HepG2 (cell line): ENCODE results near the gene TLX1. TPM values are rescaled to one million over a fixed set of nuclear protein-coding genes. Genes with fewer than 3 reads are reported as not detected.

Experiments
- HMGA1 ChIP-seq: sonication (generic); formaldehyde crosslinking; conservative IDR thresholded peaks from 2 replicates; pipeline ENCODE4 v1.4.0; 2020; ENCODE audit warnings: missing genetic modification reagents
- KDM2A ChIP-seq: sonication (generic); formaldehyde crosslinking; IDR thresholded peaks from 2 replicates; pipeline ENCODE4 v1.4.0; 2020; ENCODE audit warnings: low read depth, missing genetic modification reagents, borderline replicate concordance
- MXI1 ChIP-seq: IDR thresholded peaks from 3 replicates; pipeline ENCODE4 v1.6.1; 2012; ENCODE audit warnings: low read depth, low read length, inconsistent platforms, borderline replicate concordance
- RORA ChIP-seq: sonication (generic); formaldehyde crosslinking; IDR thresholded peaks from 2 replicates; pipeline ENCODE4 v1.5.0; 2020; ENCODE audit warnings: mild to moderate bottlenecking, missing genetic modification reagents, moderate library complexity
- SPEN ChIP-seq: sonication (generic); formaldehyde crosslinking; IDR thresholded peaks from 2 replicates; pipeline ENCODE4 v1.5.1; 2020; ENCODE audit warnings: low read depth, mild to moderate bottlenecking, missing genetic modification reagents
- SRY ChIP-seq: sonication (generic); formaldehyde crosslinking; IDR thresholded peaks from 2 replicates; pipeline ENCODE4 v1.8.0; 2022; ENCODE audit warnings: mild to moderate bottlenecking, missing genetic modification reagents
- TP53 ChIP-seq: sonication (generic); formaldehyde crosslinking; conservative IDR thresholded peaks from 2 replicates; pipeline ENCODE4 v1.4.0; 2020; ENCODE audit warnings: missing genetic modification reagents
- ZC3H13 ChIP-seq: sonication (generic); formaldehyde crosslinking; IDR thresholded peaks from 2 replicates; pipeline ENCODE4 v1.8.1; 2023; ENCODE audit warnings: mild to moderate bottlenecking, missing genetic modification reagents, moderate library complexity
- ZNF121 ChIP-seq: sonication (generic); formaldehyde crosslinking; IDR thresholded peaks from 2 replicates; pipeline ENCODE4 v1.5.0; 2020; ENCODE audit warnings: mild to moderate bottlenecking, missing genetic modification reagents
- ZNF660 ChIP-seq: sonication (generic); formaldehyde crosslinking; IDR thresholded peaks from 2 replicates; pipeline ENCODE4 v1.5.1; 2020; ENCODE audit warnings: mild to moderate bottlenecking, low read depth, missing genetic modification reagents, borderline replicate concordance
- polyA plus RNA-seq, 8 experiments: library from polyadenylated mRNA; depleted of rRNA in 3 of 8; stranded (reverse) in 7 of 8; unstranded in 1 of 8; fragments of >200 nt; fragmentation: Illumina TruSeq in 4 of 8; extraction: Trizol in 4 of 8; gene quantifications; 2 replicates each; pipeline versions ENCODE4 v1.2.1 to v1.2.3, GENCODE V29; 2011 to 2016; ENCODE audit warnings: low read depth in 4 of 8, missing spikeins in 1 of 8, mixed read lengths in 1 of 8; ENCODE audit not compliant: insufficient read depth in 1 of 8
- total RNA-seq, 5 experiments: library from RNA; depleted of rRNA; stranded (reverse); fragments of >200 nt; fragmentation: Illumina TruSeq; extraction: Trizol; gene quantifications; 2 replicates each; pipeline ENCODE4 v1.2.3, GENCODE V29; 2016; ENCODE audit warnings: low read depth in 1 of 5
- TF ChIP-seq, protein P1 (sequence below): sonication (generic); formaldehyde crosslinking; IDR thresholded peaks from 2 replicates; pipeline ENCODE4 v1.5.1; 2020; ENCODE audit warnings: mild to moderate bottlenecking, missing genetic modification reagents, moderate library complexity
- TF ChIP-seq, protein P2 (sequence below), 2 experiments: sonication (generic) in 1 of 2; formaldehyde crosslinking in 1 of 2; IDR thresholded peaks; 2 replicates each; pipeline versions ENCODE4 v1.6.1 to v1.9.0; 2014 to 2022; ENCODE audit warnings: antibody characterized with exemption in 1 of 2, borderline replicate concordance in 1 of 2, inconsistent platforms in 1 of 2, low read depth in 1 of 2, missing genetic modification reagents in 1 of 2
- TF ChIP-seq, protein P3 (sequence below): sonication (generic); formaldehyde crosslinking; IDR thresholded peaks from 2 replicates; pipeline ENCODE4 v1.4.0; 2020; ENCODE audit warnings: missing genetic modification reagents, borderline replicate concordance

TLX1 gene
- total and polyA plus RNA-seq, 2 of the 13 experiments (the other 11 are each of a cell fraction or from before 2014, with no cell fraction given), result 0.07 to 0.26 TPM

DNA sequence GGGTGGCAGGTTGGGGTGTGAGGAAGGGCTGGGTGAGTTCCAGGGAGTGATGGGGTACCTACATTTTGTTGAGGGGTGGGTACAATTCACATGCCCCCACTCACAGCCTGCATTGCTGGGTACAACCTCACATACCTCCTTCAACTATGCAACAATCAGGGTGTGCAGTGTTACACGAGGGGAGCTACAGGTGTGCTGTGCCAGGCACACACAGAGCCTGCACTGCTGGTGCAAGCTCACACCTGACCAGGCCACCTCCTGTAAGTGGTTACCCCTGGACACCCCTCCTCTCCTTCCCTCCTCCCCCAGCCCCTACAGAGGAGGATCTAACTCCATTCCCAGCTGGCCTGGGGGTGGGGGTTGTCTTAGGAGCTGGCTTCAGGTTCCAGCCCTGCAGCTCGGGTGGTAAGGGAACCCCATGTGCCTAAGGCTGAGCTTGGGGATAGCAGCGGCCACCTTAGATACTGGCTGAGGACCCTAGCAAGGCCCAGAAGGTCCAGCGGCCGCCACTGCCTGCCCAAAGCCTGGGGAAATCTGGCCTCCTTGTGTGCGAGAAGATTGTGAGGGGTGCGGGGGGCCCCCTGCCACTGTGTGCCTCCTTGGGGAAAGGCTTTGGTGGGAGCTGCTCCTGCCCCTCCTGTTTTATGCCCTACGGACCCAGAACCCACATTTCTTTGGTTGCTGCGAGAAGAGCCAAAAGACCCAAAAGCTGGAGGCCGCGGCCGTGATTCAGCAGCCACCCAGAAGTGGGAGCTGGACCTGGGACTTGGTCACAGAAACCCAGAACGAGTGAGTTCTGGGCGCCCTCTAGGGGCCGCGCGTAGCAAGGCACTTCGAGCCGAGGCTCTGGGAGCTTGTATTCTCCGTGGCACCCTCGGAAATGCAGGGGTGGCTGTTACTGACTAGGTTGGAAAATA, 10.8 kb downstream of the TLX1 start (continued):
- TF ChIP-seq KDM2A (CRISPR knock-in tag) (peak; percentile 69; the same call in 1 of the 2 replicates), MXI1 (no peak), SRY (CRISPR knock-in tag) (no peak), TP53 (CRISPR knock-in tag) (0 out of 2 replicates have a peak, but pooled peaks have one; percentile 42), HMGA1 (no peak), ZNF121 (CRISPR knock-in tag) (no peak), SPEN (CRISPR knock-in tag) (no peak), RORA (CRISPR knock-in tag) (no peak), ZC3H13 (no peak), ZNF660 (CRISPR knock-in tag) (no peak)
- TF ChIP-seq, protein P1, sequence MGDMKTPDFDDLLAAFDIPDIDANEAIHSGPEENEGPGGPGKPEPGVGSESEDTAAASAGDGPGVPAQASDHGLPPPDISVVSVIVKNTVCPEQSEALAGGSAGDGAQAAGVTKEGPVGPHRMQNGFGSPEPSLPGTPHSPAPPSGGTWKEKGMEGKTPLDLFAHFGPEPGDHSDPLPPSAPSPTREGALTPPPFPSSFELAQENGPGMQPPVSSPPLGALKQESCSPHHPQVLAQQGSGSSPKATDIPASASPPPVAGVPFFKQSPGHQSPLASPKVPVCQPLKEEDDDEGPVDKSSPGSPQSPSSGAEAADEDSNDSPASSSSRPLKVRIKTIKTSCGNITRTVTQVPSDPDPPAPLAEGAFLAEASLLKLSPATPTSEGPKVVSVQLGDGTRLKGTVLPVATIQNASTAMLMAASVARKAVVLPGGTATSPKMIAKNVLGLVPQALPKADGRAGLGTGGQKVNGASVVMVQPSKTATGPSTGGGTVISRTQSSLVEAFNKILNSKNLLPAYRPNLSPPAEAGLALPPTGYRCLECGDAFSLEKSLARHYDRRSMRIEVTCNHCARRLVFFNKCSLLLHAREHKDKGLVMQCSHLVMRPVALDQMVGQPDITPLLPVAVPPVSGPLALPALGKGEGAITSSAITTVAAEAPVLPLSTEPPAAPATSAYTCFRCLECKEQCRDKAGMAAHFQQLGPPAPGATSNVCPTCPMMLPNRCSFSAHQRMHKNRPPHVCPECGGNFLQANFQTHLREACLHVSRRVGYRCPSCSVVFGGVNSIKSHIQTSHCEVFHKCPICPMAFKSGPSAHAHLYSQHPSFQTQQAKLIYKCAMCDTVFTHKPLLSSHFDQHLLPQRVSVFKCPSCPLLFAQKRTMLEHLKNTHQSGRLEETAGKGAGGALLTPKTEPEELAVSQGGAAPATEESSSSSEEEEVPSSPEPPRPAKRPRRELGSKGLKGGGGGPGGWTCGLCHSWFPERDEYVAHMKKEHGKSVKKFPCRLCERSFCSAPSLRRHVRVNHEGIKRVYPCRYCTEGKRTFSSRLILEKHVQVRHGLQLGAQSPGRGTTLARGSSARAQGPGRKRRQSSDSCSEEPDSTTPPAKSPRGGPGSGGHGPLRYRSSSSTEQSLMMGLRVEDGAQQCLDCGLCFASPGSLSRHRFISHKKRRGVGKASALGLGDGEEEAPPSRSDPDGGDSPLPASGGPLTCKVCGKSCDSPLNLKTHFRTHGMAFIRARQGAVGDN (CRISPR knock-in tag), result peak; percentile 48
- TF ChIP-seq, protein P2, sequence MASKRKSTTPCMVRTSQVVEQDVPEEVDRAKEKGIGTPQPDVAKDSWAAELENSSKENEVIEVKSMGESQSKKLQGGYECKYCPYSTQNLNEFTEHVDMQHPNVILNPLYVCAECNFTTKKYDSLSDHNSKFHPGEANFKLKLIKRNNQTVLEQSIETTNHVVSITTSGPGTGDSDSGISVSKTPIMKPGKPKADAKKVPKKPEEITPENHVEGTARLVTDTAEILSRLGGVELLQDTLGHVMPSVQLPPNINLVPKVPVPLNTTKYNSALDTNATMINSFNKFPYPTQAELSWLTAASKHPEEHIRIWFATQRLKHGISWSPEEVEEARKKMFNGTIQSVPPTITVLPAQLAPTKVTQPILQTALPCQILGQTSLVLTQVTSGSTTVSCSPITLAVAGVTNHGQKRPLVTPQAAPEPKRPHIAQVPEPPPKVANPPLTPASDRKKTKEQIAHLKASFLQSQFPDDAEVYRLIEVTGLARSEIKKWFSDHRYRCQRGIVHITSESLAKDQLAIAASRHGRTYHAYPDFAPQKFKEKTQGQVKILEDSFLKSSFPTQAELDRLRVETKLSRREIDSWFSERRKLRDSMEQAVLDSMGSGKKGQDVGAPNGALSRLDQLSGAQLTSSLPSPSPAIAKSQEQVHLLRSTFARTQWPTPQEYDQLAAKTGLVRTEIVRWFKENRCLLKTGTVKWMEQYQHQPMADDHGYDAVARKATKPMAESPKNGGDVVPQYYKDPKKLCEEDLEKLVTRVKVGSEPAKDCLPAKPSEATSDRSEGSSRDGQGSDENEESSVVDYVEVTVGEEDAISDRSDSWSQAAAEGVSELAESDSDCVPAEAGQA (IDR thresholded peaks at IDR 0.05; ENCODE audit: low read depth), result no peak
- TF ChIP-seq, protein P2 (CRISPR knock-in tag; IDR thresholded peaks at IDR 0.05; ENCODE audit: borderline replicate concordance), result 0 out of 2 replicates have a peak, but pooled peaks have one; percentile 29
- TF ChIP-seq, protein P3, sequence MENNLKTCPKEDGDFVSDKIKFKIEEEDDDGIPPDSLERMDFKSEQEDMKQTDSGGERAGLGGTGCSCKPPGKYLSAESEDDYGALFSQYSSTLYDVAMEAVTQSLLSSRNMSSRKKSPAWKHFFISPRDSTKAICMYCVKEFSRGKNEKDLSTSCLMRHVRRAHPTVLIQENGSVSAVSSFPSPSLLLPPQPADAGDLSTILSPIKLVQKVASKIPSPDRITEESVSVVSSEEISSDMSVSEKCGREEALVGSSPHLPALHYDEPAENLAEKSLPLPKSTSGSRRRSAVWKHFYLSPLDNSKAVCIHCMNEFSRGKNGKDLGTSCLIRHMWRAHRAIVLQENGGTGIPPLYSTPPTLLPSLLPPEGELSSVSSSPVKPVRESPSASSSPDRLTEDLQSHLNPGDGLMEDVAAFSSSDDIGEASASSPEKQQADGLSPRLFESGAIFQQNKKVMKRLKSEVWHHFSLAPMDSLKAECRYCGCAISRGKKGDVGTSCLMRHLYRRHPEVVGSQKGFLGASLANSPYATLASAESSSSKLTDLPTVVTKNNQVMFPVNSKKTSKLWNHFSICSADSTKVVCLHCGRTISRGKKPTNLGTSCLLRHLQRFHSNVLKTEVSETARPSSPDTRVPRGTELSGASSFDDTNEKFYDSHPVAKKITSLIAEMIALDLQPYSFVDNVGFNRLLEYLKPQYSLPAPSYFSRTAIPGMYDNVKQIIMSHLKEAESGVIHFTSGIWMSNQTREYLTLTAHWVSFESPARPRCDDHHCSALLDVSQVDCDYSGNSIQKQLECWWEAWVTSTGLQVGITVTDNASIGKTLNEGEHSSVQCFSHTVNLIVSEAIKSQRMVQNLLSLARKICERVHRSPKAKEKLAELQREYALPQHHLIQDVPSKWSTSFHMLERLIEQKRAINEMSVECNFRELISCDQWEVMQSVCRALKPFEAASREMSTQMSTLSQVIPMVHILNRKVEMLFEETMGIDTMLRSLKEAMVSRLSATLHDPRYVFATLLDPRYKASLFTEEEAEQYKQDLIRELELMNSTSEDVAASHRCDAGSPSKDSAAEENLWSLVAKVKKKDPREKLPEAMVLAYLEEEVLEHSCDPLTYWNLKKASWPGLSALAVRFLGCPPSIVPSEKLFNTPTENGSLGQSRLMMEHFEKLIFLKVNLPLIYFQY (CRISPR knock-in tag), result peak; percentile 48; the same call in 1 of the 2 replicates
- TF ChIP-seq, all 625 proteins: peak for 50
